Measurements from ENCODE around the gene SRGAP3.

SRGAP3 gene

DNA sequence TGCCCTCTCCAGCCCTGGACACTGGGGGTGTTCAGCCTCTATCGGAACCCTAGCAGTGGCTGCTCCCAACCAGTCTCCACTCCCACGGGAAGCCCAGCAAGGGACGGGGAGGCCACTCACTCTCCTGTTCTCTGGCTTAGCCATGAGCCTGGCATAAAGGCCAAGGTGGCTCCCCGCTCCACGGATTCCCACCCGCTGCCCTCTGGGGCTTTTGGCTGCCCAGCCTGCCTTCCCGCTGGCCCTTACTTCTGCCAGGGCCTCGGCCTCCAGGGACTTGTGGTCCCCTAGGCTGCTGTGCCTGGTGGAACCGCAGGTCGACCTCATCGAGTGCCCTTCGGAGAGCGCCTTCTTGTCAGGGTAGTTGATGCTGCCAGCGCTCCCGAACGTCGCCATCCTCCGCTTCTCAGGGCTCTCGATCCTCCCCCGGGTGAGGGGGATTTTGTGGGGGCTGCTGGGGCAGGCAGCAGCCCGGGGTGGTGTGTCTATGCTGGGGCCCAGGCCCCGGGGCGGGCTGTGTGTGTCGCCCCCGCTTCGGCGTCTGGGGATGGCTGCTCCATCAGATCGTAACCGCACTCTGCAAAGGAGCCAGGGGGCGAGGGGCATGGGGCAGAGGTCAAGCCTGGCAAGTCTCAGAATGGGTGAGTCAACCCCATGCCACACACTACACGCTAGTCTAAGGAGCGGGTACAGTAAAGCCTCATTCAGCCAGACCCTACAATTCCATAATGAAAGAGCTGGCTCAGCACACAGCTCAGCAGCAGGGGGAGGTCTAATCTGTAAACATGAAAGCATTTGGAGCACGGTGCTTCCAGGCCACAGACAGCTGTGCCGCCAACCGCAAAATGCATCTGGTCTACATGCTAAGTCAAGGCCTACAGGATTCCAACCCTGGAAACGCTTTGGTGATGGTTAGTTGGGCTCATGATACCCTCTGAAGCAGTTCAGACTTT lies 258.9 kb downstream of the SRGAP3 start:
- no peak for FAIRE-seq
- DNase-seq (ENCODE audit: low spot score): no peak

DNA sequence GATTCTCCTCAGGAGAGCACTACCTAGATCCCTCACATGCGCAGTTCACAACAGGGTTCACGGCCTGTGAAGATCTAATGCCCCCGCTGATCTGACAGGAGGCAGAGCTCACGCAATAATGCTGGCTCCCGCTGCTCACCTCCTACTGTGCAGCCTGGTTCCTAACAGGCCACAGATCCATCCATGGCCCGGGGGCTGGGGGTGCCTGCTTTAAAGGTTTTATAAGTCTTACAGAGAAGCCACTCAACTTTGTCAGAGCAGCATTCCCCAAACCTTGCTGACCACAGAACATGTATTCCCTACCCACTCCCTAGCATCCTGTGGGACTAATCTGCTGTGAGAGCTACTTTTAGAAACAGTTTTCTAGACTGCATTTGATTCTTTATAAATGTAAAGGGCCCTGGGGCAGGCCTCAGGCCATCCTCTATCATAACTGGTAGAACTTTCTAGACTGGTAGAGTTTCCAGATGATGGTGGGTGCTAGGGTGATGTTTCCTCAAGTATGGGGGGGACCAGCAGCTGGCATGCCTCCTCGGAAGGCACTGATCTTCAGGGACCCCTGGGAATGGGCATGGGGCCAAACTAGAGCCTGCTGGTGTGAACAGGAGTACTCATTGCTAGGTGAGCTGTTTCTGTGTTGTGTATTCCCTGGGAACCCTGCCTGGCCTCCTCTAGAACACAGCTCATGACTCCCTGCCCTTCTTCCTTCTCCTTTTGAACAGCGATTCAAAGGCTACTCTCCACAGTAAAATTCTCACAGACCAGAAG lies 260.5 kb downstream of the SRGAP3 start:
- DNase-seq (ENCODE audit: low spot score) (no peak), FAIRE-seq (no peak)

DNA sequence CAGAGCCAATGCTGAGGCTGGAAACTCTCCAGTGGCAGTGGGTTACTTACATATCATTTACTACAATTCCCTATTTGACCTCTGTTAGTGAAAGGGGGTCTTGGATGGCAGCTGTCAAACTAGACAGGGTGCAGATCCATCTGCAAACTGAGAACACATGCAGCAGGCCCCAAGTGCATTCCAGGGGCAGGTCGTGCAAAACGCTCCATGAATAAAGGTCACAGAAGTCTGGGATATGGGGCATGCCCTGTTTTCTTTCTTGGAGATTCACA lies 261.1 kb downstream of the SRGAP3 start:
- DNase-seq (ENCODE audit: low spot score) (no peak), FAIRE-seq (no peak)

DNA sequence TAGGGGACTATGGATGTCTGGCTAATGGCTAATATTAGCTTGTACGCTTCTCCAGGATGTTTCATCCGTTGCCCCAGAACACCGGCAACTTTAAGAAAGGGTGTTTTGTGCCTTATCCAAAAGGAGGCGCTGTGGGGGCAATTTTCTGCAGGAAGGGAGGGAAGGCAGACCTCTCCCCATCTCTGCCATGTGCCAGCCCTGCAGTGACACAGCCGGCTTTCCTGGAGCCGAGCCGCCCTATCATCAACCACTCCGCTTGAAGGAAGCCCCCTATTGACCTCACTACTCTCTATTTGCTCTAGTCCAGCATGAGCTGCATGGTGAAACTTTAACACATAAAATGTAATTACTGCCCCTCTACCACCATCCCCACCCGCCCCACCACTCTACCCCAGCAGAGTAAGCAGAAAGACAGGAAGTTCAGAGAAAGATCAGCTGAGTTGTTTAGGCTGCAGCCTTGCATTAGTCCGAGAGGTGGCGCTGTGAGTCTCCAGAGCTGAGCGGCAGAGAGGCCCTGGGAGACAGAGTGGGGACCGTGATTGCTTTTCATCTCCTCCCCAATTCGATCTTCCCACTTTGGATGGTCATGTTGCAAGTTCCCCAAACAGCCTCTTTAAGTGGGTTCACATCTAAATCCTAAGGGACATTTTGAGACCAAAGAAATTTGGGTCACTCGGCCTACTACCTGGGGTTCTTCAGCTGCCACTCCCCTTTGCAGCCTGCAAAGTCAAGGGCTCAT lies 261.6 kb downstream of the SRGAP3 start:
- FAIRE-seq (no peak), DNase-seq (ENCODE audit: low spot score) (no peak)

- no peak for DNase-seq (ENCODE audit: low spot score)
- FAIRE-seq: no peak
Measured at GRCh38 chr3:8987226-8987625, 262.2 kb downstream of the SRGAP3 start.

DNA sequence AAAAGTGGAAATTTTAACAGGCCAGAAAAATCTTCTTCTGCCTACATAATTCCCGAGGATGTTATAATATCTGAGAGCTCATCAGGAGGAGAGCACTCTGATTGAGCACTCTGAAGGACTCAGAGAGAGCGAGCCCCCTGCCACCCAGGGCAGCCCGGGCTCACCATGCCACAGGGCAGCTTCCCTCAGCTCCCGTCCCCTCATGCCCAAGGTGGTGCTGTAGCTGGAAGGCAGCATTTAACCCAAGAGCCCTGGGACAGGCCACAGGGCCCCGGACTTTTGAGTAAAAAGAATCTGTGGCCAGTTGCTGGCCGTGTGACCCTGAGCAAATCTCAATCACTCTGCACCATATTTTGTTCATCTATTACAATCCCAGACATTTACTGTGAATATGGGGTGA lies 262.7 kb downstream of the SRGAP3 start:
- DNase-seq (ENCODE audit: low spot score) (no peak), FAIRE-seq (no peak)

GRCh38 chr3:8985876-8986275 lies 263.6 kb downstream of the SRGAP3 start:
- FAIRE-seq (no peak), DNase-seq (ENCODE audit: low spot score) (no peak)

DNA sequence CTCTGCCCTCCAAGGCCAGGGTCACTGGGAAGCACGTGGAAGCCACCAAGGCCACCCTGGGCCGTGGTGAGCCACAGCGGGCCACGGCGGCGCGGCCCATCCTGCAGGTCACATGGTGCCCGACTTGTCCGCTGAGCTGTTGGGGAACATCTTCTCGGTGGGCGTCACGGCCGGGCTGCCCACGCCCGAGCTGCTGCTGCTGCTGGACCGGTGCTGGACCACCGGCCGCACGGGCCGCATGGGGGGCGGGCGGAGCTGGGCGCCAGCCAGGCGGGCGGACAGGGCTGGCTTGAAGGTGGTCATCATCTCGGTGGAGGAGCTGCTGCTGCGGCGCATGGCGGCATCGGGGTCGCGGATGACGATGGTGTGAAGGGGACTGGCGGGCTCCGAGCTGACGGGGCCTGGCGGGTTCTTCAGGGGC lies 264.0 kb downstream of the SRGAP3 start:
- DNase-seq (ENCODE audit: low spot score) (no peak), FAIRE-seq (no peak)

- FAIRE-seq: no peak
Measured at GRCh38 chr3:8984526-8984925, 264.9 kb downstream of the SRGAP3 start.

GRCh38 chr3:8984081-8984480 lies 265.4 kb downstream of the SRGAP3 start:
- no peak for FAIRE-seq
- no peak for DNase-seq (ENCODE audit: low spot score)

More at GRCh38 chr3:8984526-8984925, 264.9 kb downstream of the SRGAP3 start:
- DNase-seq (ENCODE audit: low spot score): no peak

- FAIRE-seq: no peak
- DNase-seq (ENCODE audit: low spot score): no peak
Measured at GRCh38 chr3:8983591-8983990, 265.9 kb downstream of the SRGAP3 start.

GRCh38 chr3:8983026-8983425 lies 266.4 kb downstream of the SRGAP3 start:
- no peak for FAIRE-seq

DNA sequence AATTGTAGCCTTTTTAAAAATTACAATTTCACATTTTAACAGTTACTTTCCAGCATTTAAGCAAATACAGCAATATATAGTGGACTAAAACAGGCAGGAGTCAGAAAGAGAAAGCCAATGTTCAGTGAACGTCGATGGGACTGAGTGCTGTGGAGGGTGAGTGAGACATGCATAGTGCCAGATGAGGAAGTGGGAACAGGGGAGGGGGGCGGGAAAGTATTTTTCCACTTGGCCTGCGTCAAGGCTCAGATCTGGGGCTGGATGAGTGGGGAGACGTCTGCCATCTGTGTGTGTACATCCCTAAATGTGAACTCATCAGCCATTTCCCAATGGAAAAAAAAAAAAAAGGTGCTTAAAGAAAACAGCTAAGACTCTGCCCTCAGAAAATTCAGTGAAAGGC lies 266.9 kb downstream of the SRGAP3 start:
- no peak for FAIRE-seq
- no peak for DNase-seq (ENCODE audit: low spot score)

More at GRCh38 chr3:8983026-8983425, 266.4 kb downstream of the SRGAP3 start:
- no peak for DNase-seq (ENCODE audit: low spot score)

GRCh38 chr3:8981700-8982099 lies 267.7 kb downstream of the SRGAP3 start:
- DNase-seq (ENCODE audit: low spot score) (no peak), FAIRE-seq (no peak)

GRCh38 chr3:8981296-8981695 lies 268.1 kb downstream of the SRGAP3 start:
- DNase-seq (ENCODE audit: low spot score): no peak

DNA sequence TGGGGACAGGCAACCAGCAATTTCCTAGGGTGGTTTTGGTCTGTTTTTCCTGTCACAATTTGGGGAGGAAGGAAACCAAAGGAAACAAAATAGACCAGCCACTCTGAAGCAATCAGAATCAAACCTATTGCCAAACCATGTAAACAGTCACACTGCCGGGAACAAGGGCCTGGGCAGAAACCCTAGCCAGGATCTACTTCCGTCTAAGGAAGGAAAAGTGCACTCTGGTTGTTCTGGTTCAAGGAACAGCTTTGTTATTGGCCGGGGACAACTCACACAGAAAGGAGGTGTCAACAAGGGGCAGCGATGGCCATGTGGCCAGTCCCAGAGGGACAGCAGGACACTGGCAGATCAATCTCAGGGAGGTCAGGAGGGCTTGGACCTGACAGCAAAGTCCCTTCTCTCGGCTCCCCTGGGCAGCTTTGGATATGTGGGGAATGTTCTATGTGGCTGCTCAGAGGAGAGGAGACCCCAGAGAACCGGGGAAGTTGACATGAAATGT lies 268.6 kb downstream of the SRGAP3 start:
- no peak for DNase-seq (ENCODE audit: low spot score)
- no peak for FAIRE-seq

More at GRCh38 chr3:8981296-8981695, 268.1 kb downstream of the SRGAP3 start:
- FAIRE-seq: no peak

DNA sequence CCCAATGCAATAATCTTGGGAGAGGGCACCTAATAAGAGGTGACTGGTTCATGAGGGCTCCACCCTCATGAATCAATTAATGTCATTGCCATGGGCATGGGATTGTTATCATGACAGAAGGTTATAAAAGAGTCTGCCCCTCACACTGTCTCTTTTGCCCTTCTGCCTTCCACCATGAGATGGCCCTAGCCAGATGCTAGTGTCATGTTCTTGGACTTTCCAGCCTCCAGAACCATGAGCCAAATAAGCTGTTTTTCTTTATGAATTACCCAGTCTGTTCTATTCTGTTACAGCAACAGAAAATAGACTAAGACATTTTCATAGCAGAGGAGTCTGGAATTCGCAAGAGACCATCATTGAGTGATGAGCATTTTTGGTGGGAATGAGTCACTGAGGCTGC lies 270.2 kb downstream of the SRGAP3 start:
- DNase-seq (ENCODE audit: low spot score) (no peak), FAIRE-seq (no peak)

DNA sequence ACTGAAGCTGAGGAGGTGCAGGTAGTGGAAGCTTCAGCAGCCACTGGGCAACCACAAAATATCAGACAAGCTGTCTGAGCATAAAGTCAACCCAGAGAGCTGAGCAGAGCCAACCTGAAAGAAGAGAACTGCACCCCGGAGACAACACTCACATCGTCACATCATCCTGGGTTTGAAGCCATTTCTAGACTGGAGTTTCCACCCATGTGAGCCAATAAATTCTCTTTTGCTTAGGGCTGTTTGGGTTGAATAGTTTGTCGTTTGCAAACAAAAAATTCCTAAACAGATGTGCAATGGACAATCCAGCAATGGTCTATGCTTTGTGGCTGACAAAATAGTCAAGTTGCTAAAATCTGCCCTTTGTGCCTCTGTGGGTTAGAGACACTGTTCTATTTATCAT lies 270.9 kb downstream of the SRGAP3 start:
- FAIRE-seq (no peak), DNase-seq (ENCODE audit: low spot score) (no peak)

DNA sequence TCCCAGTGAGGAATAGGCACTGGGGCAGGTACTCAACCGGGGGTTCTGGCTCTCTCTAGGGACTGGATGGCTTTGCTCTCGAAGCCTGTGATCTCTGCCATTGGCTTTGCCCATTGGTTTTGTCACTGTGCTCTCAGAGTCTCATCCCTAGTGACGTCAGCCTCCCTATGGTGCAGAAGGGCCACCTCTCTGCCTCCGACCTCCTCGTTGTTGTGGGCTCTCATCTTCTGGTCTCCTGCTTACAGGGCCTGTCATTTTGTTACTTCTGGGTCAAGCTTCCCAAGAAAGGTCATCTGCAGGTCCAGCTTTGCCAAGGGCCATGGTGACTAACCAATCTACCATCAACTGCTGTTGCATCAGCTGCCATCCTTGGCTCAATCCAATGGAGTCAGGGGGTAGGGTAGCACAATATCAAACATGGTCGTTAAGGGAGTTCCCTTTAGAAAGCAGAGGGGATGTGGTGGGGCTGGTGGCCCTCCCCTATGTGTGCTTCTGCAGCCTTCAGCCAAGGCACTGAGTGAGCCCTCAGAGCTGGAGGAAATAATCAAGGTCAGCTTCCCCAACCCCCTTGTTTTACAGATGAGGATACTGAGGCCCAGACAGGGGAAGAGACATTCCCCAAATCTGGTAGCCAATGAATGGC lies 272.8 kb downstream of the SRGAP3 start:
- DNase-seq (ENCODE audit: low spot score): no peak
- no peak for FAIRE-seq

DNA sequence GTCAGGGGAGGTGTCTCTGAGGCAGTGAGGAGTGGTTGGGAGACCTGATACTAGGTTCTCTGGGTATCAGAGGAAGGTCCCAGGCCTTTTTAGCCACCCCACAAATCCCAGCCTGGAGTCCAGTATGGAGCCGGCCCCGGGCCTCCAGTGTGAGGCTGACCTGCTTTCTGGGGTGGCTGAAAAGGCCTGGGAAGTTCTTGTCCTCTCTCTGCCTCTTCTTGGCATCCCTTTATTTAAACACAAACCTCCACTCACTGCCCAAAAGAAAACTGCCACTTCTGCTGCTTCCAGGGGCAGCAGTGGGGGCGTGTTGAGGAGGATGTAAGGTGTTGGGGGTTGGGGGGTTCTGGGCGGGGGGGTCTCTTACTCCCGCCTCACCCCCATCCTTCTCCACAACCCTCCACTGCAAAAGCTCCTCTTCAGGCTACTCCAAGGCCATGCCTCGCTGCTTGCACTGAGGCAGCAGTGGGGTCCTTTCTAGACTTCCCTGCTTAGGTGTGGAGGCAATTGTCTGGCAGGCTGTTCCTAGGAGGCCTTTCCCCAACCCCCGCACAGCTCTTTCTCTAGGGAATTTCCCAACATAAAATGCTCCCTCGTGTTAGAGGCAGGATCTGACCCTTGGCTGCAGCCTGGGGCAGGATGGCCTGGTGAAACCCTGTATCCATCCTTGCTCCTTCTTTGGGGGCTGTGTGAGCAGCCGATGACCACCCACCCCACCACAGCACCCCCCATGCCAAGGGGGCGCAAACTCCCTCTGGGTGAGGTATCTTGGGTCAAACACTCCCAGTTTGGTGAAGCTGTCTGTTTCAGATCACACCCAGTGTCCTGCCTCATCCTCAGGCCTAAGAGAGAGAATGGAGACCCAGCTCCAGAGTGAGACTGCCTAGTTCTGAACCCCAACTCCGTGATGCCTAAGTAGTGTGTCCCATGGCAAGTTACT lies 274.1 kb downstream of the SRGAP3 start:
- no peak for DNase-seq (ENCODE audit: low spot score)
- FAIRE-seq: no peak
